D341Med (cell line): ENCODE measurements around the gene TCOF1.

Experiments used
- DNase-seq: peaks from one replicate; pipeline ENCODE4 v3.0.0; 2012; ENCODE audit warnings: low spot score

TCOF1 gene, protein sequence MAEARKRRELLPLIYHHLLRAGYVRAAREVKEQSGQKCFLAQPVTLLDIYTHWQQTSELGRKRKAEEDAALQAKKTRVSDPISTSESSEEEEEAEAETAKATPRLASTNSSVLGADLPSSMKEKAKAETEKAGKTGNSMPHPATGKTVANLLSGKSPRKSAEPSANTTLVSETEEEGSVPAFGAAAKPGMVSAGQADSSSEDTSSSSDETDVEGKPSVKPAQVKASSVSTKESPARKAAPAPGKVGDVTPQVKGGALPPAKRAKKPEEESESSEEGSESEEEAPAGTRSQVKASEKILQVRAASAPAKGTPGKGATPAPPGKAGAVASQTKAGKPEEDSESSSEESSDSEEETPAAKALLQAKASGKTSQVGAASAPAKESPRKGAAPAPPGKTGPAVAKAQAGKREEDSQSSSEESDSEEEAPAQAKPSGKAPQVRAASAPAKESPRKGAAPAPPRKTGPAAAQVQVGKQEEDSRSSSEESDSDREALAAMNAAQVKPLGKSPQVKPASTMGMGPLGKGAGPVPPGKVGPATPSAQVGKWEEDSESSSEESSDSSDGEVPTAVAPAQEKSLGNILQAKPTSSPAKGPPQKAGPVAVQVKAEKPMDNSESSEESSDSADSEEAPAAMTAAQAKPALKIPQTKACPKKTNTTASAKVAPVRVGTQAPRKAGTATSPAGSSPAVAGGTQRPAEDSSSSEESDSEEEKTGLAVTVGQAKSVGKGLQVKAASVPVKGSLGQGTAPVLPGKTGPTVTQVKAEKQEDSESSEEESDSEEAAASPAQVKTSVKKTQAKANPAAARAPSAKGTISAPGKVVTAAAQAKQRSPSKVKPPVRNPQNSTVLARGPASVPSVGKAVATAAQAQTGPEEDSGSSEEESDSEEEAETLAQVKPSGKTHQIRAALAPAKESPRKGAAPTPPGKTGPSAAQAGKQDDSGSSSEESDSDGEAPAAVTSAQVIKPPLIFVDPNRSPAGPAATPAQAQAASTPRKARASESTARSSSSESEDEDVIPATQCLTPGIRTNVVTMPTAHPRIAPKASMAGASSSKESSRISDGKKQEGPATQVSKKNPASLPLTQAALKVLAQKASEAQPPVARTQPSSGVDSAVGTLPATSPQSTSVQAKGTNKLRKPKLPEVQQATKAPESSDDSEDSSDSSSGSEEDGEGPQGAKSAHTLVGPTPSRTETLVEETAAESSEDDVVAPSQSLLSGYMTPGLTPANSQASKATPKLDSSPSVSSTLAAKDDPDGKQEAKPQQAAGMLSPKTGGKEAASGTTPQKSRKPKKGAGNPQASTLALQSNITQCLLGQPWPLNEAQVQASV (N-terminal part only)

DNA sequence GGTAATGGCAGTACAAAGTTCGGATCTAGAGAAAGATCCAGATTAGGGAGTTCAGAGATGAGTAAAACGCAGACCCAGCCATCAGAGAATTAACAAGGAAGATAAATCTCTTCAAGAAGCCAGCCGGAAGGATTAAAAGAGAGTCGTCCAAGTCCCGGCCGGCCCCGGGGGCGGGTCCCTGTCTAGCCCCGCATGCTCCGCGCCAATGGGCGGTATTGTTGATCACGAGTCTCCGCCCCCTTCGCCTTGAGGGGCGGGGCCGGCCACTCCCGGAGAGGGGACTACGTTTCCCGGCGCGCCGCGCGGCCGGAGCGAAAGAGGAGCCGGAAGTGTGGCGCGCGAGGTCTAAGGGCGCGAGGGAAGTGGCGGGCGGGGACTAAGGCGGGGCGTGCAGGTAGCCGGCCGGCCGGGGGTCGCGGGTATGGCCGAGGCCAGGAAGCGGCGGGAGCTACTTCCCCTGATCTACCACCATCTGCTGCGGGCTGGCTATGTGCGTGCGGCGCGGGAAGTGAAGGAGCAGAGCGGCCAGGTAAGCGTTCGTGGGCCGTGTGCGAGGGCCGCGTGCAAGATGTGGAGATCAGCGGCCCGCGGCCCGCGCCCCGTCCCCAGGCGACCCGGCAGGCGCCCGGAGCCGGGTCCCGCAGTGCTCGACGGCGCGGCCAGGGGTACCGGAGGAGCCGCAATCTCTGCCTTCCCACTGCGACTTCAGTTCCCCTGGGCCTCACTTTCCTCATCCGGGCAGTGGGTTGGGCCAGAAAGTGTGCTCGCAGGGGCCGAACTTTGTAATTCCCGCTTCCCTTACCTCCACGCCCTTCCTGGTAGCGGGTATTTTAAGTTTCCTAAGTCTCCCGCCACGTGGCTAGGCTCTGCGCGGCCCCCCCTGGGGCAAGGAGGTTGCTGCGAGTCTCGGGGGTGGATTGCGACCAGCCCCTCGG, at the start of gene TCOF1:
TCOF1 (plus strand) TSS at position 372 of the 935 bp plus-strand sequence; CDS start at position 422, 50 bp downstream.
- peak; percentile 98 for DNase-seq

DNA sequence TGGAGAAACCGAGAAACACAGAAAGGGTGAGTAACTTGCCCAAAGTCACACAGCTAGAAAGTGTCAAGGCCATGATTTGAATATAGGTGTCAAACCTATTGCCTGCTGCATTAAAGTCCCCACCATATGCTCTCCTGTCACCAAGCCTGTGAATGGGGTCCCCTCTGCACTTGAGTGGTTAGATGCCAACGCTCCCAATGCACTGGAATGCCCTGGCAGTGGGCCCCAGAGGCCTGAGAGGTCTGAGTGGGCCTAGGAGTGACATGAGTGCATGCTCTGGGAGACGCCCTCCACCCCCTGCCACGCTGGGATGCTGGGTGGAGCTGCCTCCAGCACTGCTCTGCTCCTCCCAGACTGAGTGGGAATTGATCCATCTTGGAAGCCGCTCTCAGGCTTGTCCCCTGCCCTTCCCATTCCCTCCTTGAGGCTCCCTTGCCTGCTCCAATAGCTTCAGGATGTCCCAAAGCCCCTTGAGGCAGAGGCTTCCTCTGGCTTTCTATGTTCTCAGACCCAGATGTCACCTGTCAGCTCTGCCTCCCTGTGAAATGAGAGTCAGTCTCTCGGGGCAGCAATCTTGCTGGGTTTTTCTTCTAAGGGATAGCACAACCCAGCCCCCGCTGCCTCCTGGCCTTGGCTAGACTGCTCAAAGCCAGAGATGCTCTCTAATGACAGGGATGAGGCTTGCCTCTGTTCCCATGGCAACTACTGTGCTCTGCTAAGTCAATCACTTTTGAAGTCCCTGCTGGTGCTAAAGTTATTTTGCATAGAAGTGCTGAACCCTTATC, 48.2 kb upstream of the TCOF1 start:
- no peak for DNase-seq

DNA sequence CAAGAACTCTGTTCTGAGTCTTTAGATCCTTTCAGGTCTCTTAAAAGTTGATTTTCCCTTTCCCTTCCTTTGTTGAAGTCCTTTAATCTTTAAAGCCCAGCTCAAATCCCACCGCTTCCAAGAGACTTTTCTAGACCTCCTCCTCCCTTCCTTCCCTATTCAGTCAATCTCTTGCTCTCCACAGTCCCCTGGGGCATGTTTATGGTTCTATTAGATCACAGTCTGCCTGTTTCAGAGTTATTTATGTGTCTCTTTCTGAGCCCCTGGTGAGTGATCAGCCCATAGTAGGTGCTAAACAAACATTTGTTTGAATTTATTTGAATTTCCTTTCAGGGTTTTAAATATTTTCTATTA, 47.6 kb upstream of the TCOF1 start:
- no peak for DNase-seq

DNA sequence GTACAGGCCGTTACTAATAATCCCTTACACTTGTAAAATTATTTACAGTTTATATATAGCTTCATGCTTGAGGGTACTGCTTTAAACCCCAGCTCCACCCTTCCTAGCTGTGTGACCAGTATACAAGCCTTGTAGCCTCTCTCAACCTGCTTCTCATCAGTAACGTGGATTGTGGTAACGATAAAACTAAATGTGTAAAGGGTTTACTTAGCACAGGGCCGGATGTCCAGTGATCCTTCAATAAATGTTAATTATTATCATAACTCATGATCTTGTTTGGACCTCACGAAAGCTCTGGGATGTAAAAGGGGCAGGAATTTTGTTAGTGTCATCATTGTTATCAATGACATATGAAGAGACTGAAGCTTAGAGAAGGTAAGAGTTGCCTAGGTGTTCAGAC, 47.3 kb upstream of the TCOF1 start:
- DNase-seq, result no peak

DNA sequence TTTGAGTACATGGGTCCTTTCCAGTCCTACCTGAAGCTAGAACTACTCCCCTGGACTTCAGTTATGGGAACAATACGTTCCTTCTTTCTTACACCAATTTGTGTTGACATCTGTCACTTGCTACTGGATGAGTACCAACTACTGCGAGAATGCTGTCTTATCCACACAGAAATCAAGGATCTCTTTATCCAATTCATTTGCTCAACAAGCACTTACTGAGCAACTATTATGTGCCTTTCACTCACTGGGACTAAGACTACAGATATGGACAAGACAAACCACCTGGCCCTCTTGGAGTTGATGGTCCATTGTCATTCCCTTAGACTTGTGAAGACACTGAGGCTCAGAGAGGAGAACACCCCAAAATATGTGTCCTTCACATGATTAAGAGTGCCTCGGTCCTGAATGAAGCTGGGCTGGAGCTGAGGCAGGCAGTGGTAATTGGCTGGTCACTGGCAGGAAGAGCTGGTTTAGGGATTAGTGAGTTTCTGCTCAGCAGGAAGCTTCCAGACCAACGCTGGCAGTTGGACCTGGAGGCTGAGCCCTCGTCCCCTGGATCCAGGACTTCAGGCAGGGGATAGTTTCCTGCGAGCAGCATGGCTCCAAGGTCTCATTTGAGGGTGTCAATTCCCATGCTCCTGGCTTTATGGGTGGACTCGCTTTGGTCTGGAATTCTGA, 46.3 kb upstream of the TCOF1 start:
- DNase-seq, result no peak

DNA sequence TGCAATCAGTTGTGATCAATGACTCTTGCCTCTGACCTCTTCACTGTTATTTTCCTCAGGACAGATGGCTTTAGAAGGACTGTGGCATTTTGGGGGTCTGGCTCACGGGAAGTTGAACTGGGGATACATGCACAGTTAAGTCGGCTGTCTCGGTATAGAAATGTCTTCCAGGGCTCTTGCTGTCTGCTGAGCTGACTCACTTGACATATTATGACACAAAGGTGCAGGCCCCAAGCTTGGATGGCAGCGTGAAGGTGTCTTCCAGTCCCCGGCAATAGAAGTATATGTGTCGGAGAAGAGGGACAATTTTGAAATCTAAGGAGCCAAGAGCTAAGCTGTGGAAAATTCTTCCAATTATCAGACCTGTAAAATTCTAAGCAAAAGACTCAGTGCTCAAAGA, 45.0 kb upstream of the TCOF1 start:
- no peak for DNase-seq

DNA sequence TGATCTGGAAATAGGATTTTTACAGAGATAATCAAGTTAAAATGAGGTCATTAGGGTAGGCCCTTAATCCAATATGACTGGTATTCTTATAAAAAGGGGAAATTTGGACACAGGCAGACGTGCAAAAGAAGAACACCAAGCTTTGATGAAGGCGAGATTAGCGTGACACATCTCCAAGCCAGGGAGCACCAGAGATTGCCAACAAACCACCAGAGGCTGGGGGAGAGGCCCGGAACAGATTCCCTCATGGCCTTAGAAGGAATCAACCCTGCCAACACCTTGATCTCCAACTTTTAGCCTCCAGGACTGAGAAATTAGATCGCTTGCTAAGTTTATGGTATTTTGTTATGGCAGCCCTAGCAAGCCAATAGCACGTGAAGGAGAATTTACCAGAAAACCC, 44.0 kb upstream of the TCOF1 start:
- DNase-seq, result no peak

DNA sequence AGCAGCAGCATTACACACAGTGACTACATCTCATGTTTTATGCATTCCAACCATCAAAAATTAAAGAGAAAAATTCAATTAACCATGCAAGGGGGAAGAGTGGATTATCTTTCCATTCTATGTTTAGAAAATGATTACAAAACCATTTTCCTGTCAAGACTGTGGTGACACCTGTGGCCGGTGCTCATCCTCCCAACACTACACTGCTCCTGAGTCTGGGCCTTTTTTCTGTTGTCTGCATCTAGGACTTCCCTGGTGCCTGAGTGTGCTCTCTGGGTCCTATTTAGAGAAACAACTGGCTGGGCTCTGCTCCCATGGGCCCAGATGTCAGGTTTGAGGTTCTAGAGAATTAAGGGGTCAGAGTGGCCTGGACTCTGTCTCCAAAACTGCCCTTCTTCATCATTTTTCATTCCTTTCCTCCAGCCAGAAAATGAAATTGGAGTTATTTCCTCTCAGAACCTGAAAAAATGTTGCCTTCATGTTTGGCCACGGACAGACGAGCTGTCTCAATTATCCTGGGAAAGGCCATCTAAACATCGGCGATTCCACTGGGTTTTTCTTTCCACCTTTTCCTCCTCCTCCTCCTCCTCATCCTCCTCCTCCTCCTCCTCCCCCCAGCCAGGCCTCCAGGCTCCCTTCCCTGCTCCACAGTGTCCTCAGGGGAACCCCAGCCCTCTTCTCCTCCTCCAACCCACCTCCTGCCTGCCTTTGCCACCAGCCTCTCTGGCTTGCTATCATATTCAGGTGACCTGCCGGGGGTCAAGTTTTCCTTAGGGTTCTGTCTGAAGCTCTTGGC, 43.4 kb upstream of the TCOF1 start:
- DNase-seq, result no peak

DNA sequence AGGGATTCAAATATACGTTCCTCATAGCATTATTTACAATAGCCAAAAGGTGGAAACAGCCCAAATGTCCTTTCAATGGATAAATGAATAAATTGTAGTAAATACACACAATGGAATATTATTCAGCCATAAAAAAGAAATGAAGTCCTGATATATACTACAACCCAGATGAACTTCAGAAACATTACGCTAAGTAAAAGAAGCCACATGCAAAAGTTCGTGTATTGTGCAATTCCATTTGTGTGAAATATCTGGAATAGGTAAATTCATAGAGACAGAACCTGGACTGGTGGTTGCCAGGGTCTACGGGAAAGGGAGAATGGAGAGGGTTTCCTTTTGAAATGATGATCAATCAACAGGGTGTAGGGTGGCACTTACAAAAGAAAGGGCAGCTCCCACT, 42.3 kb upstream of the TCOF1 start:
- DNase-seq, result no peak

DNA sequence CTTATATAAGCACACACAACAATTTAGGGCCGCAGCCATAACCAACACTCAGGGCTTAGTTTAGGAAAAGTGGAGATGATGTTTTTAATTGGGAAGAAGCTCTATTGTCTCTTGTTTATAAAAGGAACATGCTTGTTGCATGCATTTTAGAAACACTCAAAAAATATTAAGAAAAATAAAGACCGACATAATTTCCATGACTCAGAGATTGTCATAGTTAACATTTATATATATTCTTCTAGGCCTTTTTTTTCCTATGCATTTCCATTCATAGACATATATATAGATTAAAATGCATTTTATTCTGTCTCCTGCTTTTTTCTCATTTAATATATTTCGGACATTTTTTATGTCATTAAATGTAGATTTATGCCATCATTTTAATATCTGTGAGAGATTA, 41.2 kb upstream of the TCOF1 start:
- DNase-seq, result no peak

DNA sequence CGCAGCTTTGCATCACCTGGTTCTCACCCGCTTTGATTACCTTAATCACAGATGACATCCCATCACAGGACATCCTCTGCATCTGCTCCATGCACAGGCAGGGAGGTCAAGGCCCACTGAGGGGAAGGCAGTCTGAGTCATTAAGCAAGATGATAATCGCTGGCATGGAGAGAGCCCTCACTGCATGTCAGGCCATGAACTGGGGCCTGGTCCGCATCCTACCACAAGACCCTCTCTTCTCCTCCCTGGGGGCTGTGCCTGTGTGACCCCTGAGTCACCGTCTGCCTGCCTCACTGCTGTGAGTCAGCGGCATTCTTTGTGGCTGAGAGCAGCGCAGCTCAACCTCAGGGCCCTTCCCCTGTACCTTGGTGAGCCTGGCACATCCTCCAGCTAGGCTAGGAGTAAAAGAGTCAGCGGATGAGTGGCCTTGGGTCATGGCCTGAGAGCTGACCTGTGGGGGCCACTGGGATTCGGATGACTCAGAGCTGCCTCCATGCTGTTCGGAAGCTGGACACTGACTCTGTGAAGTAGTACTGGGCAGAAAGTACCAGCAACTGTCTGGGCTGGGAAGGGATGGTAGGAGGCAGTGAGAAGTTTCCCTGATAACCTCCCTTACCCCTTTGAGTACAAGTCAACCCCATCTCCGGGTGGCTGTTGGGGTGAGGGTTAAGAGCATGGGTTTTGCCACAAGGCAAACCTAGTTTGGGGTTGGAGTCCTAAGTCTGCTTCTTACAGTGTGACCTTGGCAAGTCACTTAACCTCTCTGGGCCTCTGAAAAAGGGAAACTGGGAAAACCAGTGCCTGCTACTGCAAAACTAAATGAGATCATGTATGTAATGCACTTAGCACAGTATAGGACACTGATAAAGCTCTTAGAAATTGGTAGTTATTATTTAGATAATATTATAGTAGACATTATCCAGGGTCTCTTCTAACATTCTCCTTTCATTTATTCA, 40.2 kb upstream of the TCOF1 start:
- DNase-seq, result no peak

DNA sequence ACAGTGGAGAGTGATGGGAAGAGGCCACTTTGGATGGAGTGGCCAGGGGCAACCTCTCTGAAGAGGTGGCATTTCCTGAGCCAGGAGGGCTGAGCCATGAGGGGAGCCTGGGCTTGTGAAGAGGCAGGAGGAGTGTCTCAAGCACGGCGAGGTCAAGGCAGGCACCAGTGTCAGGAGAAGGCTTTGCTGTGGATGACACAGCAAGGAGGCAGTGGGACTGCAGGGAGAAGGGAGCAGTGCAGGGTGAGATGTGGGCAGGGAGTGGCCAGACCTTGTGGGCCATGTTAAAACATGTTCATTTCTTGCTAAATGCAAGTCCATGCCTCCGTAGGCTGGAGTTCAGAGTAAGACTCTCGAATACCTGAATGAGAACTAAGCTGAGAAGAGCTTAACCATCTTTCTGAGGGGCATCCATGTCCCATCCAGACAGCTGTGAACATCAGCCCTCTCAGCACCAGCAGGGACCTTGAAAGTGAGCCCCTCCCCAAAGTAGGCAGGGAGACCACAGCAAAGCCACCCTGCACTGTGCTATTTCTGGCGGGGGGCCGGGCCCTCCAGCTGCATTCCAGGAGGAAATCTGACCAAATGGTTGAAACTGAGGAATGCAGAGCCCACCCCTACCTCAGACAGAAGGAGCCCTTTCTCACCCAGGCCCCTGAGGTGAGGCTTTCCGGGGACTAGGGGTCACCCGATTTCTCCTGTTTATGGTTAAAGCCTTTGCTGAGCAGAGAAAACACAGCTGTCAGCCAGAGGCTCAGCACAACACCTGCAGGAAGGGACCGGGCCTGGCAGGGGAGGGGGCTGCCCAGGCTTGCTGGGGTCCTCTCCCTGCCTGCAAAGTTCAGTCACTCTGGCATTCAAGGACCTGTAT, 38.6 kb upstream of the TCOF1 start:
- no peak for DNase-seq

DNA sequence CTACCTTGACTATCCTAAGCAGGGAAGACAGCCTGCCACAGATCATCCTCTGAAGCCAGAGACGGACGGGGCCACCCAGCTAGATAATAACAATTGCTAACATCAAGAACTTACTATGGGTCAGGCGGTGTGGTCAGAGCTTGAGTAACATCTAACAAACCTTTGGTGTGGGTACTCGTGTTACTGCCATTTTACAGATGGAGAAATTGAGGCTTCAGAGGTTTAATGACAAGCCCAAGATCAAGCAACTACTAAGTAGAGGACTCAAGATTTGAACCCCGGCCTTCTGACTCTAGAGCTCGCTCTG, 38.1 kb upstream of the TCOF1 start:
- no peak for DNase-seq

DNA sequence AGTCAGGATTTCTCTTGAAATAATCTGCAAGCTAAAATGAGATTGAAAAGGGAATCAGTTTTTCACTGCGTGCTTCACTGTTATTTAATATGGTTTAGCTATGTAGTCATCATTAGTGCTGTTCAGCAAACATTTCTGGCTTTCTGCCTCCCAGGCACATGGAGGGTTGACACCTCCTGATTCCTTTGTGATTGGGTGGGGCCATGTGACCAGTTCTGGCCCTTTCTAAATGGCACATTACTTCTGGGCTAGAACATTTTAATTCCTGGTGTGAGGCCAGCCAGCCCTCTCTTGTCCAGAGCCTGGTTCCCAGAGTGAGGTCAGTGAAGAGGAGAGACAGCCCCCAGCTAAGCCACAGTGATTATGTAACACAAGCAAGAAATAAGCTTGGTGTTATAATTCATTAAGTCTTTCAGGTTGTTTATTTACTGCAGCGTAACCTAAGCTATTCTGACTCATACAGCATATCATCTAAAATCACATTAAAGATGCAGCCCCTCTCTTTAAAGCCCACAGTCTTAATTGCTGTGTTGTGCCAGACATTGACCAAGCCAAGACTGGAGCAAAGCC, 37.4 kb upstream of the TCOF1 start:
- DNase-seq, result no peak

DNA sequence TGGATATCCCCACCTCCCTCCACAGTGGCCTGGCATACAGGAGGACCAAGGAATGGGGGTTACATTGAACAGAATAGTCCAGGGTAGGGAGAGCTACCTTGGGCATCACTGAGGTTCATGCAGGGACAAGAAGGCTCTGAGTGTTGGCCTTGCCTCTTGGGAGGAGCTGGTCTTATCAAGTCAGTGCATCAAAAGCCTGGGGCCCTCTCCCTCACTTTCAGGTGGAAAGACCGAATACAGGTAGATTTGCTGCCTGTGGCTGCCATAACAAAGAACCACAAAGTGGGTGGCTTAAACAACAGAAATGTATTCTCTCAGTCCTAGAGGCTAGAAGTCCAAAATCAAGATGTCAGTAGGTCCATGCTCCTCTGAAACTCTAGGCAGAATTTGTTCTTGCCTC, 36.3 kb upstream of the TCOF1 start:
- no peak for DNase-seq

DNA sequence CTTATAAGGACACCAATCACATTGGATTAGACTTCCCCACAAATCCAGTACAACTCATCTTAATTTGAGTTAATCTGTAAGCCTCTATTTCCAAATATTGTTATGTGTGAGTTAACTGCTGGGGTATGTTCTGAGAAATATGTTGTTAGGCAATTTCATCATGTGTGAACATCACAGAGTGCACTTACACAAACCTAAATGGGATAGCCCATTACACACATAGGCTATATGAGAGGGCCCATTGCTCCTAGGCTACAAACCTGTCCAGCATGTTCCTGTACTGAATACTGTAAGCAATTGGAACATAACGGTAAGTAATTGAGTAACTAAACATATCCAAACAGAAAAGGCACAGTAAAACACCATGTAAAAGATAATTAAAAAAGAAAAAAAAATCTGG, 35.7 kb upstream of the TCOF1 start:
- no peak for DNase-seq

DNA sequence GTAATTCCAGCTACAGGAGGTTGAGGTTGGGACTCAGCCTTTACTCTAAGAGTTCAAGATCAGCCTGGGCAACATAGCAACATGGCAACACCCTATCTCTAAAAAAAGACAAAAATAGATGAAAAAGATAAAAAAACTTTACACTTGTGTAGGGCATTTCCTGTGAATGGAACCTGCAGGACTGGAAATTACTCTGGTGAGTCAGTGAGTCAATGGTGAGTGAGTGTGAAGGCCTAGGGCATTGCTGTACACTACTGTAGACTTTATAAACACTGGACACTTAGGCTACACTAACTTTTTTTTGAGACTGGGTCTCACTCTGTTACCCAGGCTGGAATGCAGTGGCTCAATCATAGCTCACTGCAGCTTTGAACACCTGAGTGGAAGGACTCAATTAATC, 35.3 kb upstream of the TCOF1 start:
- DNase-seq, result no peak
